Hematopoietic multipotent progenitor cell treated with erythropoietin and hydrocortisone succinate and interleukin-3 and kit ligand, for 6 days (in vitro differentiated cells): ENCODE data around the gene UTP18.

Experiments used
- DNase-seq: peaks from one replicate; pipeline ENCODE4 v3.0.0-alpha.2; 2015

The UTP18 gene

DNA sequence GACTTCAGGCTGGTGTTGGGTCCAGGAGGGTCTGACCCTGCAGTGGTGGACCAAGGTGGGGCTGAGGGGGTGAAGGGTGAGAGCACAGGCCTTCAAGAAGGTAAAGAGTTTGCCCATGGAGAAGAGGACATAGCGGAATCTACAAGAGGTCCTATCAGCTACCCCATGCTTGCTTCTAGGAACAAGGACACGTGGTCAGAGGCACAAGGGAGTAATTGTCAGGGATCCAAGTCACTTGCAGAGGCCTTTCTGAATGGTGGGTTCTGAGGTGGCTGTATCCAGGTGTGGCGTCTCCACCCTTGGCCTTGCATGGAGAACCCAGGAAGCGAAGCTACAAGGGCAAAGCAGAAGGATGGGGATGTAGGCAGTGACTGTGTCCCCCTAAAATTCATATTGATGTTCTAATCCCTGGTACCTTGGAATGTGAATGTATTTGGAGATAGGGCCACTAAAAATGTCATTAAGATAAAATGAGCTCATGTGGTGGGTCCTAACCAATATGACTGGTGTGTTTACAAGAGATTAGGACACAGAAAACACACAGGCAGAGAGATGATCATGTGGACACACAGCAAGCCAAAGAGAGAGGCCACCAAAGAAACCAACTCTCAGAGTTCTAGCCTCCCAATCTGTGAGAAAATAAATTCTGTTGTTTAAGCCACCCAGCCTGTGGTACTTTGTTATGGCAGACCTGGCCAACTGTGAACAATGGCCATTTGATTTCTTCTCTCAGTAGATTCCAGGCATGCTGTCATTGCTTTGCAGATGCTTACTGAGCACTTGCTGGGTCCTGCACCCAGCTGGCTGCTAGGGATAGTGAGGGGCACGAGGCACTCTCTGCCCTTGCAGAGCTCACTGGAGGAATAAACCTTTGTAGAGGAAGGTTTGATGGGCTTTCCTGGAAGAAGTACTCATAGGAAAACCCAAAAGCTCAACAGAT lies 75.8 kb downstream of the UTP18 start:
- peak; percentile 69 for DNase-seq

DNA sequence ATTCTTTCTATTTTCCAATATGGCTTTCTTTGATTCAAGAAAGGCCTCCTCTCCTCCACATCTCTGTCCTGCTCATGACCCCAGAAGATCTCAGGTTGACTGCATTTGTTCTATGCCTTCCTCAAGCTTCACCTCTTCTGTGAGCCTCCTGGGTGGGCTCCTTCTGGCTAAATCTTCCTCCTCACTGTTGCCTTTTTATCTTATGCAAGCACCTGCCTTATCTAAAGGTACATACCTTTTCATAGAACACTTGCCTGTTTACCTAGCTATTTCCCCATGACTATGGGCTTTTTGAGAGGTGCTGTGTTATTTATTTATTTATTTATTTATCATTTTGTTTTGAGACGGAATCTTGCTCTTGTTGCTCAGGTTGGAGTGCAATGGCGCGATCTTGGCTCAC lies 81.1 kb downstream of the UTP18 start:
- no peak for DNase-seq

DNA sequence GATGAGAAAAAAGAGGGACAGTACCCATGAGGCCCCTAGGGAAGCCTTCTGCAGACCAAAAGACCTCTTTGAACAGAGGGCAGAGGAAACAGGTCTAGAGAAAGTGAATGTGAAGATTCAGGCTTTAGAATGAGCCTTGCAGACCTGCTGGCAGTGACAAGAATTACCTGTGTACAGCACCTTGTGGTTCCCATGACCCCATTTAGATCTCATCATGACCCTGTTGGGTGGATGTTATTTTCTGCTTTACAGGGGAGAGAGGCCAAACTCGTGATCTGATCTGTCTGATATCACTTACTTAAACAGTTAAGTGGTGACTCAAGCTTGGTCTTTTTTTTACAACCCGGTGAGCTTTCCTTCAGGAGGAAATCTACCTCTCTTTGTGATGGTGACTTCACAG lies 81.9 kb downstream of the UTP18 start:
- no peak for DNase-seq

- no peak for DNase-seq
Observed at GRCh38 chr17:51344532-51344931, 84.2 kb downstream of the UTP18 start.

- DNase-seq: no peak
Observed at GRCh38 chr17:51346218-51346982, 86.1 kb downstream of the UTP18 start.
